H1 (cell line): ENCODE measurements around the gene SH2D5.

Experiments
- BACH1 ChIP-seq: IDR thresholded peaks from 2 replicates; pipeline ENCODE4 v1.6.1; 2012; ENCODE audit warnings: low read length, improper control_type of control experiment
- CTCF ChIP-seq, 3 experiments: IDR thresholded peaks; 1 replicate in 2 of 3; 2 replicates in 1 of 3; pipeline versions ENCODE4 v1.5.1 to v1.6.1; 2011; ENCODE audit warnings: low read length in 3 of 3, mild to moderate bottlenecking in 3 of 3, inconsistent platforms in 2 of 3, low read depth in 1 of 3, moderate library complexity in 1 of 3; ENCODE audit not compliant: insufficient read depth in 1 of 3; ENCODE audit errors: control extremely low read depth in 1 of 3
- POLR2A ChIP-seq, 2 experiments: IDR thresholded peaks; 1 replicate in 1 of 2; 2 replicates in 1 of 2; pipeline ENCODE4 v1.6.1; 2011; ENCODE audit warnings: low read depth in 2 of 2, low read length in 2 of 2, mild to moderate bottlenecking in 2 of 2; ENCODE audit errors: control extremely low read depth in 1 of 2
- RAD21 ChIP-seq, 2 experiments: IDR thresholded peaks in 1 of 2; conservative IDR thresholded peaks in 1 of 2; 2 replicates each; pipeline ENCODE4 v1.6.1; 2011; ENCODE audit warnings: low read depth in 2 of 2, low read length in 2 of 2, improper control_type of control experiment in 1 of 2, inconsistent platforms in 1 of 2, mild to moderate bottlenecking in 1 of 2, moderate library complexity in 1 of 2

GRCh38 chr1:20703124-20703756 is 29.3 kb downstream of the SH2D5 start:
- TF ChIP-seq RAD21 (IDR thresholded peaks at IDR 0.05 in 1 of 2, conservative IDR thresholded peaks at IDR 0.05 in 1 of 2; ENCODE audit: low read depth in 2 of 2, low read length in 2 of 2): no peak
- no peak for TF ChIP-seq CTCF (IDR thresholded peaks at IDR 0.05; ENCODE audit: control extremely low read depth in 1 of 3, insufficient read depth in 1 of 3, low read depth in 1 of 3, low read length in 3 of 3)
- TF ChIP-seq POLR2A (IDR thresholded peaks at IDR 0.05; ENCODE audit: control extremely low read depth in 1 of 2, low read depth in 2 of 2, low read length in 2 of 2): no peak
- TF ChIP-seq BACH1: no peak
